HepG2 (cell line): Measurements from ENCODE around the gene GFPT2. TPM values are rescaled to one million over a fixed set of nuclear protein-coding genes. Genes with fewer than 3 reads are reported as not detected.

Source experiments
- ARHGAP35 ChIP-seq: sonication (generic); formaldehyde crosslinking; IDR thresholded peaks from 2 replicates; pipeline ENCODE4 v1.9.0; 2022; ENCODE audit warnings: mild to moderate bottlenecking, inconsistent platforms, moderate library complexity, missing genetic modification reagents, borderline replicate concordance
- ARNT2 ChIP-seq: sonication (generic); formaldehyde crosslinking; IDR thresholded peaks from 2 replicates; pipeline ENCODE4 v1.8.0; 2022; ENCODE audit warnings: mild to moderate bottlenecking, low read depth, missing genetic modification reagents, moderate library complexity
- CHD4 ChIP-seq: fragments of 200-600 bp; sonication (generic); IDR thresholded peaks from 2 replicates; pipeline ENCODE4 v1.7.0; 2017; ENCODE audit warnings: mild to moderate bottlenecking, low read length, borderline replicate concordance
- CREB1 ChIP-seq, 2 experiments: fragments of 450-650 bp in 1 of 2; IDR thresholded peaks; 2 replicates each; pipeline ENCODE4 v1.6.1; 2016 to 2017; ENCODE audit warnings: control low read depth in 1 of 2, mild to moderate bottlenecking in 1 of 2, missing compliant biosample characterization in 1 of 2, missing genetic modification characterization in 1 of 2
- GABPB1 ChIP-seq: IDR thresholded peaks from 2 replicates; pipeline ENCODE4 v1.6.1; 2016; ENCODE audit warnings: mild to moderate bottlenecking, missing genetic modification reagents, moderate library complexity, missing compliant biosample characterization
- JUN ChIP-seq: sonication (generic); formaldehyde crosslinking; IDR thresholded peaks from 2 replicates; pipeline ENCODE4 v1.4.0; 2020; ENCODE audit warnings: mild to moderate bottlenecking, missing genetic modification reagents
- MED1 ChIP-seq: sonication (generic); formaldehyde crosslinking; IDR thresholded peaks from 2 replicates; pipeline ENCODE4 v1.4.0; 2020; ENCODE audit warnings: missing genetic modification reagents
- MLXIP ChIP-seq: sonication (generic); formaldehyde crosslinking; IDR thresholded peaks from 2 replicates; pipeline ENCODE4 v1.9.0; 2021; ENCODE audit warnings: missing genetic modification reagents, borderline replicate concordance
- MZF1 ChIP-seq: sonication (generic); formaldehyde crosslinking; IDR thresholded peaks from 2 replicates; pipeline ENCODE4 v1.8.1; 2023; ENCODE audit warnings: mild to moderate bottlenecking, missing genetic modification reagents, borderline replicate concordance
- NFRKB ChIP-seq: fragments of 450-650 bp; IDR thresholded peaks from 2 replicates; pipeline ENCODE4 v1.6.1; 2017
- PITX1 ChIP-seq: sonication (generic); formaldehyde crosslinking; IDR thresholded peaks from 2 replicates; pipeline ENCODE4 v1.5.1; 2020; ENCODE audit warnings: mild to moderate bottlenecking, missing genetic modification reagents
- POLR2A ChIP-seq, 2 experiments: IDR thresholded peaks; 2 replicates each; pipeline ENCODE4 v1.6.1; 2011; ENCODE audit warnings: low read depth in 2 of 2, low read length in 2 of 2, mild to moderate bottlenecking in 1 of 2, moderate library complexity in 1 of 2; ENCODE audit not compliant: insufficient read depth in 1 of 2
- SRSF9 ChIP-seq: fragments of 200-400 bp; formaldehyde crosslinking; IDR thresholded peaks from 2 replicates; pipeline ENCODE4 v1.6.1; 2018; ENCODE audit warnings: borderline replicate concordance, mild to moderate bottlenecking, low read depth, low read length; ENCODE audit not compliant: insufficient read depth, poor library complexity, severe bottlenecking
- TGIF2 ChIP-seq: IDR thresholded peaks from 2 replicates; pipeline ENCODE4 v1.6.1; 2016; ENCODE audit warnings: control low read depth, missing compliant biosample characterization
- TOE1 ChIP-seq: sonication (generic); formaldehyde crosslinking; IDR thresholded peaks from 2 replicates; pipeline ENCODE4 v1.4.0; 2020; ENCODE audit warnings: mild to moderate bottlenecking, missing genetic modification reagents
- ZBTB38 ChIP-seq: sonication (generic); formaldehyde crosslinking; IDR thresholded peaks from 2 replicates; pipeline ENCODE4 v1.5.1; 2020; ENCODE audit warnings: mild to moderate bottlenecking, missing genetic modification reagents
- ZFP37 ChIP-seq: sonication (generic); formaldehyde crosslinking; IDR thresholded peaks from 2 replicates; pipeline ENCODE4 v1.4.0; 2020; ENCODE audit warnings: missing genetic modification reagents, borderline replicate concordance
- ZIK1 ChIP-seq: sonication (generic); formaldehyde crosslinking; IDR thresholded peaks from 2 replicates; pipeline ENCODE4 v1.5.0; 2020; ENCODE audit warnings: mild to moderate bottlenecking, low read depth, missing genetic modification reagents, borderline replicate concordance
- ZMYM3 ChIP-seq: sonication (generic); formaldehyde crosslinking; IDR thresholded peaks from 2 replicates; pipeline ENCODE4 v1.5.1; 2020; ENCODE audit warnings: mild to moderate bottlenecking, missing genetic modification reagents
- ZNF10 ChIP-seq: sonication (generic); formaldehyde crosslinking; IDR thresholded peaks from 2 replicates; pipeline ENCODE4 v1.4.0; 2020; ENCODE audit warnings: mild to moderate bottlenecking, low read depth, missing genetic modification reagents, borderline replicate concordance
- ZNF138 ChIP-seq: sonication (generic); formaldehyde crosslinking; IDR thresholded peaks from 2 replicates; pipeline ENCODE4 v1.5.0; 2020; ENCODE audit warnings: mild to moderate bottlenecking, low read depth, missing genetic modification reagents
- ZNF3 ChIP-seq: IDR thresholded peaks from 2 replicates; pipeline ENCODE4 v1.7.0; 2017; ENCODE audit warnings: inconsistent platforms
- ZNF577 ChIP-seq: sonication (generic); formaldehyde crosslinking; IDR thresholded peaks from 2 replicates; pipeline ENCODE4 v1.4.0; 2020; ENCODE audit warnings: mild to moderate bottlenecking, low read depth, missing genetic modification reagents, borderline replicate concordance
- ZNF597 ChIP-seq: sonication (generic); formaldehyde crosslinking; IDR thresholded peaks from 2 replicates; pipeline ENCODE4 v1.5.0; 2020; ENCODE audit warnings: missing genetic modification reagents
- ZNF749 ChIP-seq: sonication (generic); formaldehyde crosslinking; IDR thresholded peaks from 2 replicates; pipeline ENCODE4 v1.8.0; 2022; ENCODE audit warnings: mild to moderate bottlenecking, missing genetic modification reagents, moderate library complexity, borderline replicate concordance
- ZNF766 ChIP-seq: sonication (generic); formaldehyde crosslinking; IDR thresholded peaks from 2 replicates; pipeline ENCODE4 v1.5.0; 2020; ENCODE audit warnings: missing genetic modification reagents, borderline replicate concordance
- ZNF850 ChIP-seq: sonication (generic); formaldehyde crosslinking; conservative IDR thresholded peaks from 2 replicates; pipeline ENCODE4 v1.9.0; 2021; ENCODE audit warnings: mild to moderate bottlenecking, missing genetic modification reagents
- ZNF891 ChIP-seq: sonication (generic); formaldehyde crosslinking; IDR thresholded peaks from 2 replicates; pipeline ENCODE4 v1.5.0; 2020; ENCODE audit warnings: mild to moderate bottlenecking, missing genetic modification reagents
- polyA plus RNA-seq, 8 experiments: library from polyadenylated mRNA; depleted of rRNA in 3 of 8; stranded (reverse) in 7 of 8; unstranded in 1 of 8; fragments of >200 nt; fragmentation: Illumina TruSeq in 4 of 8; extraction: Trizol in 4 of 8; gene quantifications; 2 replicates each; pipeline versions ENCODE4 v1.2.1 to v1.2.3, GENCODE V29; 2011 to 2016; ENCODE audit warnings: low read depth in 4 of 8, missing spikeins in 1 of 8, mixed read lengths in 1 of 8; ENCODE audit not compliant: insufficient read depth in 1 of 8
- total RNA-seq, 5 experiments: library from RNA; depleted of rRNA; stranded (reverse); fragments of >200 nt; fragmentation: Illumina TruSeq; extraction: Trizol; gene quantifications; 2 replicates each; pipeline ENCODE4 v1.2.3, GENCODE V29; 2016; ENCODE audit warnings: low read depth in 1 of 5

GFPT2 gene
- total and polyA plus RNA-seq, 2 of the 13 experiments (the other 11 are each of a cell fraction or from before 2014, with no cell fraction given): 0.18 TPM

- TF ChIP-seq GABPB1 (CRISPR knock-in tag) (peak; percentile 59; the same call in 1 of the 2 replicates), ZNF10 (no peak), POLR2A (IDR thresholded peaks at IDR 0.05; ENCODE audit: insufficient read depth in 1 of 2, low read depth in 2 of 2, low read length in 2 of 2) (peak; percentile 25 to 44; a peak in 1 of 4 replicates), ZIK1 (CRISPR knock-in tag) (no peak), ZNF138 (CRISPR knock-in tag) (no peak), ZNF766 (CRISPR knock-in tag) (no peak), CHD4 (no peak), ZNF3 (no peak), TOE1 (no peak), NFRKB (no peak), ARNT2 (0 out of 2 replicates have a peak, but pooled peaks have one; percentile 66), ZNF749 (CRISPR knock-in tag) (no peak), ZNF597 (no peak), MED1 (no peak), MZF1 (CRISPR knock-in tag) (no peak), ZFP37 (CRISPR knock-in tag) (no peak), ARHGAP35 (no peak), ZMYM3 (CRISPR knock-in tag) (no peak), JUN (CRISPR knock-in tag) (no peak), ZNF850 (CRISPR knock-in tag) (no peak), ZNF577 (CRISPR knock-in tag) (no peak), PITX1 (CRISPR knock-in tag) (no peak), TGIF2 (CRISPR knock-in tag) (0 out of 2 replicates have a peak, but pooled peaks have one; percentile 27), SRSF9 (no peak), ZNF891 (CRISPR knock-in tag) (no peak), CREB1 (IDR thresholded peaks at IDR 0.05) (0 out of 2 replicates have a peak, but pooled peaks have one; percentile 30), CREB1 (CRISPR knock-in tag; IDR thresholded peaks at IDR 0.05) (no peak), ZBTB38 (CRISPR knock-in tag) (no peak), MLXIP (CRISPR knock-in tag) (no peak)
Measured at GRCh38 chr5:180313677-180314505, 39.2 kb downstream of the GFPT2 start (continued).
